Vagina (tissue), 2 donors: ENCODE measurements around the gene SULT2B1. TPM values are rescaled to one million over a fixed set of nuclear protein-coding genes. Genes with fewer than 3 reads are reported as not detected.
"Not testable (repeated sequence)": the region's sequence is repeated elsewhere in the genome, so short reads cannot be mapped to it uniquely, and the experiment has no call there.

Source experiments
- DNase-seq, 2 donors: peaks; one replicate each; pipeline ENCODE4 v3.0.0-alpha.2; 2017; ENCODE audit errors: extremely low spot score in 2 of 2
- H3K27ac ChIP-seq: fragments of 200-600 bp; sonication (generic); one replicate; pipeline ENCODE4 v1.5.1; 2019
- H3K27me3 ChIP-seq: fragments of 200-600 bp; sonication (generic); one replicate; pipeline ENCODE4 v1.5.1; 2019
- H3K36me3 ChIP-seq, 2 donors: fragments of 200-600 bp; sonication (generic); one replicate each; pipeline ENCODE4 v1.5.1; 2017 to 2019
- H3K4me1 ChIP-seq: fragments of 200-600 bp; sonication (generic); one replicate; pipeline ENCODE4 v1.5.1; 2019
- H3K4me3 ChIP-seq, 2 donors: fragments of 200-600 bp; sonication (generic); 1 replicate in 1 of 2; 2 replicates in 1 of 2; pipeline ENCODE4 v1.5.1; 2016 to 2019
- H3K9me3 ChIP-seq: fragments of 200-600 bp; sonication (generic); one replicate; pipeline ENCODE4 v1.5.1; 2019
- POLR2A ChIP-seq, 2 donors: fragments of 450-650 bp; IDR thresholded peaks; one replicate each; pipeline ENCODE4 v1.6.1; 2017; ENCODE audit warnings: antibody characterized with exemption in 2 of 2, mild to moderate bottlenecking in 2 of 2, moderate library complexity in 2 of 2
- POLR2AphosphoS5 ChIP-seq, 2 donors: sonication (generic); formaldehyde crosslinking; IDR thresholded peaks; one replicate each; pipeline ENCODE4 v1.9.0; 2017; ENCODE audit warnings: antibody characterized with exemption in 2 of 2, mild to moderate bottlenecking in 2 of 2, low read depth in 1 of 2; ENCODE audit not compliant: insufficient read depth in 1 of 2
- intact Hi-C: fragments of 100-400 bp; cut with DNase I; formaldehyde crosslinking; loops from one replicate; pipeline ENCODE4 v1.15.1; 2023
- total RNA-seq: library from RNA; depleted of rRNA; stranded (reverse); fragments of >200 nt; gene quantifications from one replicate; pipeline ENCODE4 v1.2.3, GENCODE V29; 2016
- TF ChIP-seq, protein P1 (sequence below), 3 experiments: fragments of 450-650 bp in 2 of 3; fragments of 200-600 bp in 1 of 3; sonication (generic) in 1 of 3; IDR thresholded peaks; one replicate each; pipeline ENCODE4 v1.5.1; 2017 to 2019; ENCODE audit warnings: antibody characterized with exemption in 3 of 3, mild to moderate bottlenecking in 2 of 3, moderate library complexity in 2 of 3

SULT2B1 gene
- total RNA-seq, 1 donor from 2014 or later: 43.0 TPM

- Histone ChIP-seq H3K4me3 (no peak overlapping the region), H3K4me1 (no peaks in the 10 kb centered on the region), H3K36me3 (no peaks in the 10 kb centered on the region), H3K27ac (no peak overlapping the region), H3K9me3 (peaks cover 8% of the 10 kb centered on the region), H3K27me3 (no peaks in the 10 kb centered on the region)
- no peak for DNase-seq
- intact Hi-C loops: no loop called here
- TF ChIP-seq POLR2A (IDR thresholded peaks at IDR 0.05): no peak
- TF ChIP-seq, protein P1, sequence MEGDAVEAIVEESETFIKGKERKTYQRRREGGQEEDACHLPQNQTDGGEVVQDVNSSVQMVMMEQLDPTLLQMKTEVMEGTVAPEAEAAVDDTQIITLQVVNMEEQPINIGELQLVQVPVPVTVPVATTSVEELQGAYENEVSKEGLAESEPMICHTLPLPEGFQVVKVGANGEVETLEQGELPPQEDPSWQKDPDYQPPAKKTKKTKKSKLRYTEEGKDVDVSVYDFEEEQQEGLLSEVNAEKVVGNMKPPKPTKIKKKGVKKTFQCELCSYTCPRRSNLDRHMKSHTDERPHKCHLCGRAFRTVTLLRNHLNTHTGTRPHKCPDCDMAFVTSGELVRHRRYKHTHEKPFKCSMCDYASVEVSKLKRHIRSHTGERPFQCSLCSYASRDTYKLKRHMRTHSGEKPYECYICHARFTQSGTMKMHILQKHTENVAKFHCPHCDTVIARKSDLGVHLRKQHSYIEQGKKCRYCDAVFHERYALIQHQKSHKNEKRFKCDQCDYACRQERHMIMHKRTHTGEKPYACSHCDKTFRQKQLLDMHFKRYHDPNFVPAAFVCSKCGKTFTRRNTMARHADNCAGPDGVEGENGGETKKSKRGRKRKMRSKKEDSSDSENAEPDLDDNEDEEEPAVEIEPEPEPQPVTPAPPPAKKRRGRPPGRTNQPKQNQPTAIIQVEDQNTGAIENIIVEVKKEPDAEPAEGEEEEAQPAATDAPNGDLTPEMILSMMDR (IDR thresholded peaks at IDR 0.05): no peak
- no peak for TF ChIP-seq POLR2AphosphoS5 (IDR thresholded peaks at IDR 0.05; ENCODE audit: insufficient read depth in 1 of 2, low read depth in 1 of 2)
These were observed 22.8 kb upstream of the SULT2B1 start for GRCh38 chr19:48529156-48529555.

GRCh38 chr19:48530066-48530720 is 21.8 kb upstream of the SULT2B1 start:
- no peak for TF ChIP-seq POLR2AphosphoS5 (IDR thresholded peaks at IDR 0.05; ENCODE audit: insufficient read depth in 1 of 2, low read depth in 1 of 2)
- TF ChIP-seq POLR2A (IDR thresholded peaks at IDR 0.05): no peak
- TF ChIP-seq, protein P1 (IDR thresholded peaks at IDR 0.05): no peak
- intact Hi-C loops: no loop called here
- peaks cover 8% of the 10 kb centered on the region for H3K9me3 ChIP-seq
- no peak for DNase-seq
- no peak overlapping the region for H3K4me3 ChIP-seq
- H3K4me1 ChIP-seq: no peaks in the 10 kb centered on the region
- no peak overlapping the region for H3K27ac ChIP-seq
- H3K36me3 ChIP-seq: no peaks in the 10 kb centered on the region
- no peaks in the 10 kb centered on the region for H3K27me3 ChIP-seq

DNA sequence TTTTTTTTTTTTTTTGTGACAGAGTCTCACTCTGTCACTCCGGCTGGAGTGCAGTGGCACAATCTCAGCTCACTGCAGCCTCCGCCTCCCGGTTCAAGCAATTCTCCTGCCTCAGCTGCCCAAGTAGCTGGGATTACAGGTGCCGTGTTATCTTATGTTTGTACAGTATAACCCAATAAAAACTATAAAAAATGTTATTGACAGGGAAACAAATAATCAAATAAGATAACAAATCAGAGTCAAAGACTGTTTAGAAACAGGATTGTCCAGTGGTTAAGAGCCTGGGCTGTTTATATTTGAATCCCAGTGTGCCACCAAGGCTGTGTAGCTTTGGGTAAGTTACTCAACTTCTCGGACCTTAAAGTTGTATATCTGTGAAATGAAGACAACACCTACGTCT is 21.2 kb upstream of the SULT2B1 start:
- intact Hi-C loops: no loop called here
- H3K27ac ChIP-seq: no peak overlapping the region
- peaks cover 8% of the 10 kb centered on the region for H3K9me3 ChIP-seq
- no peak overlapping the region for H3K4me3 ChIP-seq
- no peak for DNase-seq
- no peaks in the 10 kb centered on the region for H3K4me1 ChIP-seq
- no peak for TF ChIP-seq POLR2AphosphoS5 (IDR thresholded peaks at IDR 0.05; ENCODE audit: insufficient read depth in 1 of 2, low read depth in 1 of 2)
- H3K27me3 ChIP-seq: no peaks in the 10 kb centered on the region
- no peaks in the 10 kb centered on the region for H3K36me3 ChIP-seq

- Histone ChIP-seq H3K27me3 (no peaks in the 10 kb centered on the region), H3K27ac (no peak overlapping the region), H3K4me1 (no peaks in the 10 kb centered on the region), H3K36me3 (no peaks in the 10 kb centered on the region), H3K4me3 (no peak overlapping the region), H3K9me3 (no peaks in the 10 kb centered on the region)
- no peak for TF ChIP-seq POLR2AphosphoS5 (IDR thresholded peaks at IDR 0.05; ENCODE audit: insufficient read depth in 1 of 2, low read depth in 1 of 2)
- no peak for TF ChIP-seq POLR2A (IDR thresholded peaks at IDR 0.05)
- TF ChIP-seq, protein P1 (IDR thresholded peaks at IDR 0.05): no peak
- no peak for DNase-seq
- intact Hi-C loops: no loop called here
These were observed 18.2 kb upstream of the SULT2B1 start for GRCh38 chr19:48533770-48534169.

- Histone ChIP-seq H3K4me1 (no peaks in the 10 kb centered on the region), H3K36me3 (no peaks in the 10 kb centered on the region), H3K27me3 (no peaks in the 10 kb centered on the region), H3K4me3 (no peak overlapping the region), H3K9me3 (no peaks in the 10 kb centered on the region), H3K27ac (no peak overlapping the region)
- TF ChIP-seq POLR2AphosphoS5 (IDR thresholded peaks at IDR 0.05; ENCODE audit: insufficient read depth in 1 of 2, low read depth in 1 of 2) (no peak), POLR2A (IDR thresholded peaks at IDR 0.05) (no peak)
- TF ChIP-seq, protein P1 (IDR thresholded peaks at IDR 0.05): no peak
- DNase-seq: no peak
- intact Hi-C loops: no loop called here
These were observed 14.4 kb upstream of the SULT2B1 start for GRCh38 chr19:48537541-48537940.

DNA sequence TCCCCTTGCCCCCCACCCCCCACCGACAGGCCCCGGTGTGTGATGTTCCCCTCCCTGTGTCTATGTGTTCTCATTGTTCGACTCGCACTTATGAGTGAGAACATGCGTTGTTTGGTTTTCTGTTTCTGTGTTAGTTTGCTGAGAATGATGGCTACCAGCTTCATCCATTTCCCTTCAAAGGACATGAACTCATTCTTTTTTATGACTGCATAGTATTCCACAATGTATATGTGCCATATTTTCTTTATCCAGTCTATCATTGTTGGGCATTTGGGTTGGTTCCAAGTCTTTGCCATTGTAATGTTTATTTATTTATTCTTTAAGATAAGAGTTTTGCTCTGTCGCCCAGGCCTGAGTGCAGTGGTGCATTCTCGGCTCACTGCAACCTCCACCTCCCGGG is 13.9 kb upstream of the SULT2B1 start:
- intact Hi-C loops, H3K9me3 ChIP-seq, H3K4me1 ChIP-seq, H3K27ac ChIP-seq, H3K27me3 ChIP-seq, H3K36me3 ChIP-seq, H3K4me3 ChIP-seq, DNase-seq: not testable (repeated sequence)
